ENCODE data around the gene HMG20B. TPM values are rescaled to one million over a fixed set of nuclear protein-coding genes. Genes with fewer than 3 reads are reported as not detected.

HMG20B gene
- total RNA-seq, 1 experiment from 2014 or later: 33.9 TPM

- no peaks in the 10 kb centered on the region for H3K9me3 ChIP-seq
- H3K36me3 Mint-ChIP-seq (ENCODE audit: insufficient read depth, unreplicated experiment): peaks cover 31% of the 10 kb centered on the region
- no peaks in the 10 kb centered on the region for H3K4me1 ChIP-seq
- no peaks in the 10 kb centered on the region for H3K36me3 ChIP-seq (ENCODE audit: control insufficient read depth, insufficient read depth, low read length)
- peak; percentile 98 to 99 for DNase-seq
- peak within 1 kb of the TSS; percentile 98 for H3K4me3 ChIP-seq (ENCODE audit: low read depth, low read length)
- ChIA-PET POLR2A (interaction anchor here (0.6 kb wide), 1 partner anchor 537 kb away, joined by 6 read pairs; no protein-coding TSS in a partner anchor), CTCF (no interaction called here)
- H3K27me3 ChIP-seq (replicated peaks; ENCODE audit: control insufficient read depth, insufficient read depth, low read length): no peaks in the 10 kb centered on the region
- peak within 1 kb of the TSS; percentile 98 for H3K27ac Mint-ChIP-seq (ENCODE audit: unreplicated experiment)
- BruUV-seq (replicated peaks): no TSS peak
- intact Hi-C loops (cut with micrococcal nuclease; ENCODE audit: unreplicated experiment): loop anchor here (10.0 kb wide), 1 partner anchor 72 kb away; the partner anchor contains the start of gene MFSD12
- no peak for TF ChIP-seq CTCF (IDR thresholded peaks at IDR 0.05; ENCODE audit: insufficient read depth in 1 of 2, low read depth in 1 of 2, low read length in 1 of 2, severe bottlenecking in 1 of 2, unreplicated experiment in 1 of 2)
- H3K4me1 Mint-ChIP-seq (ENCODE audit: low read depth, unreplicated experiment): peaks cover 7% of the 10 kb centered on the region
- no peaks in the 10 kb centered on the region for H3K27me3 Mint-ChIP-seq (ENCODE audit: insufficient read depth, unreplicated experiment)
- H3K4me3 Mint-ChIP-seq (ENCODE audit: unreplicated experiment): peak within 1 kb of the TSS; percentile 92
- no peaks in the 10 kb centered on the region for H3K9me3 Mint-ChIP-seq (ENCODE audit: unreplicated experiment)
Observed at GRCh38 chr19:3626473-3627350, 54.0 kb downstream of the HMG20B start, which contains the start of gene CACTIN. Gene CACTIN, minus strand, starts transcription at chr19:3626790. Its CDS starts 28 bp downstream, at chr19:3626762.

DNA sequence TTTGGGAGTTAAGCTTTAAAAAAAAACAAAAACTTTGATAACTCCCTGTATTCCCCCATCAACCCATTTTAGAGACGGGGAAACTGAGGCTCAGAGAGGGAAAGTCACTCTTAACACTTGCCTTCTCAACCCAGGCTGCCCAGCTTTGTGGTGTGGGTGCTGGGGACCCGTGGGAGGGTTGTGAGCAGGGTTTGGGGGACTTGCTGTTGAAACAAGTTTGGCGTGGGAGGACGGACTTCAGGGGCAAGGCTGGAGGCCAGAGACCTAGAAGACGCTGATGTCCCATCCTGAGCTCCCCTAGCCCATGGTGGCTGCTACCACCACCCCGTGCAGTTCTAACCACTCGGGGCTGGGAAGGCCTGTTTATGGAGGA, 54.6 kb downstream of the HMG20B start:
- POLR2A ChIA-PET: interaction anchor here (0.6 kb wide), 1 partner anchor 536 kb away, joined by 6 read pairs; no protein-coding TSS in a partner anchor
- Mint-ChIP-seq H3K4me1 (ENCODE audit: low read depth, unreplicated experiment) (peaks cover 7% of the 10 kb centered on the region), H3K4me3 (ENCODE audit: unreplicated experiment) (peak overlapping the region; percentile 92), H3K27me3 (ENCODE audit: insufficient read depth, unreplicated experiment) (no peaks in the 10 kb centered on the region), H3K9me3 (ENCODE audit: unreplicated experiment) (no peaks in the 10 kb centered on the region), H3K27ac (ENCODE audit: unreplicated experiment) (peak overlapping the region; percentile 98), H3K36me3 (ENCODE audit: insufficient read depth, unreplicated experiment) (peaks cover 31% of the 10 kb centered on the region)
- Histone ChIP-seq H3K36me3 (ENCODE audit: control insufficient read depth, insufficient read depth, low read length) (no peaks in the 10 kb centered on the region), H3K4me1 (no peaks in the 10 kb centered on the region), H3K4me3 (ENCODE audit: low read depth, low read length) (no peak overlapping the region), H3K9me3 (no peaks in the 10 kb centered on the region), H3K27me3 (replicated peaks; ENCODE audit: control insufficient read depth, insufficient read depth, low read length) (no peaks in the 10 kb centered on the region)
- CTCF ChIA-PET: no interaction called here
- no peak for DNase-seq
- intact Hi-C loops (cut with micrococcal nuclease; ENCODE audit: unreplicated experiment): loop anchor here (10.0 kb wide), 1 partner anchor 73 kb away; the partner anchor contains the start of gene MFSD12
- no peak for TF ChIP-seq CTCF (IDR thresholded peaks at IDR 0.05; ENCODE audit: insufficient read depth in 1 of 2, low read depth in 1 of 2, low read length in 1 of 2, severe bottlenecking in 1 of 2, unreplicated experiment in 1 of 2)
- BruUV-seq (replicated peaks): TSS peak; percentile 54

Other genes with a start within 250 kb of the HMG20B start
- gene NFIC, start 206.4 kb upstream of the HMG20B start, total RNA-seq (2022): 5.1 and 5.5 TPM in 2 replicates
- gene SMIM24, start 92.4 kb upstream of the HMG20B start, total RNA-seq (2022): 1.2 and 1.7 TPM in 2 replicates
- not detected in 2 replicates for gene SMIM44, start 89.5 kb upstream of the HMG20B start, total RNA-seq (2022)
- gene DOHH, start 72.3 kb upstream of the HMG20B start, total RNA-seq (2022): 17.4 and 18.3 TPM in 2 replicates
- gene FZR1, start 66.6 kb upstream of the HMG20B start, total RNA-seq (2022): 58.1 and 59.1 TPM in 2 replicates
- 1.5 and 1.9 TPM in 2 replicates for gene TEKTIP1, start 33.8 kb upstream of the HMG20B start, total RNA-seq (2022)
- gene MFSD12, start 15.4 kb upstream of the HMG20B start, total RNA-seq (2022): 60.6 and 61.7 TPM in 2 replicates
- gene GIPC3, start 12.5 kb downstream of the HMG20B start, total RNA-seq (2022): not detected in 2 replicates
- 0.11 TPM in 1 of 2 replicates, not detected in the other for gene TBXA2R, start 33.9 kb downstream of the HMG20B start, total RNA-seq (2022)
- gene CACTIN, start 53.8 kb downstream of the HMG20B start, total RNA-seq (2022): 32.2 and 33.9 TPM in 2 replicates
- 24.5 and 27.0 TPM in 2 replicates for gene PIP5K1C, start 127.5 kb downstream of the HMG20B start, total RNA-seq (2022)
- 79.3 and 83.6 TPM in 2 replicates for gene TJP3, start 135.4 kb downstream of the HMG20B start, total RNA-seq (2022)
- 22.1 and 23.5 TPM in 2 replicates for gene APBA3, start 188.7 kb downstream of the HMG20B start, total RNA-seq (2022)
- gene MRPL54, start 189.7 kb downstream of the HMG20B start, total RNA-seq (2022): 46.4 and 54.5 TPM in 2 replicates
- not detected in 2 replicates for gene RAX2, start 199.3 kb downstream of the HMG20B start, total RNA-seq (2022)
- gene MATK, start 213.4 kb downstream of the HMG20B start, total RNA-seq (2022): 0.29 and 0.72 TPM in 2 replicates

All from Caco-2 (cell line).